Measurements from ENCODE around the gene WASF3. TPM values are rescaled to one million over a fixed set of nuclear protein-coding genes. Genes with fewer than 3 reads are reported as not detected.
"Not testable (repeated sequence)": the region's sequence is repeated elsewhere in the genome, so short reads cannot be mapped to it uniquely, and the experiment has no call there.

The WASF3 gene
- total RNA-seq, 1 experiment from 2014 or later, result 2.6 TPM

DNA sequence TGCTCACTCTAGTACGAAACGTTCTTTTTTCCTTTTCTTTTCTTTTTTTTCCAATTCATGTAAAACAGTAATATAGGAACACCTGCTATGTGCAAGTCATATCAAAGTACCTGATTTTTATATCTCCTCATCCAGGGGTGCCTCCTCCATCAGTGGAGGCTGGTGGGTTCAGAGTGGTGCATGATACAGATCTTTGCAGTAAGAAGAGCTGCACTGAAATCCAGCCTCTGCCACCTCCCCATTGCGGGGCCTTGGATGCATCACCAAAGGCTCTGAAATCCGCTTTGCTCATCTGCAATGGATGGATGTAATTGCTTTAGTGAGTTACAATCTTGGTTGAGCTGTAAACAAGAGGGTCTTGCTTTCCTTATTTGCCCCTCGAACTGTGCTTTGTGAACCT, 164.8 kb downstream of the WASF3 start:
- H3K79me2 ChIP-seq (ENCODE audit: low read length), result no peaks in the 10 kb centered on the region
- H3K4me3 ChIP-seq (ENCODE audit: low read length), result no peak overlapping the region
- H2AFZ ChIP-seq (ENCODE audit: low read length), result no peak overlapping the region
- DNase-seq (no peak), ATAC-seq (no peak)
- intact Hi-C loops (cut with micrococcal nuclease), result no loop called here
- POLR2A ChIA-PET (ENCODE audit: unreplicated experiment), result no interaction called here
- no peak overlapping the region for H3K4me2 ChIP-seq (ENCODE audit: low read length)
- no peaks in the 10 kb centered on the region for H4K20me1 ChIP-seq (ENCODE audit: low read length)
- BruUV-seq (replicated peaks), result no TSS peak
- peaks cover 36% of the 10 kb centered on the region for H3K27me3 ChIP-seq (ENCODE audit: low read length)
- CTCF ChIA-PET, result no interaction called here
- no peak overlapping the region for H3K9ac ChIP-seq (ENCODE audit: low read length)
- TF ChIP-seq, protein P1, sequence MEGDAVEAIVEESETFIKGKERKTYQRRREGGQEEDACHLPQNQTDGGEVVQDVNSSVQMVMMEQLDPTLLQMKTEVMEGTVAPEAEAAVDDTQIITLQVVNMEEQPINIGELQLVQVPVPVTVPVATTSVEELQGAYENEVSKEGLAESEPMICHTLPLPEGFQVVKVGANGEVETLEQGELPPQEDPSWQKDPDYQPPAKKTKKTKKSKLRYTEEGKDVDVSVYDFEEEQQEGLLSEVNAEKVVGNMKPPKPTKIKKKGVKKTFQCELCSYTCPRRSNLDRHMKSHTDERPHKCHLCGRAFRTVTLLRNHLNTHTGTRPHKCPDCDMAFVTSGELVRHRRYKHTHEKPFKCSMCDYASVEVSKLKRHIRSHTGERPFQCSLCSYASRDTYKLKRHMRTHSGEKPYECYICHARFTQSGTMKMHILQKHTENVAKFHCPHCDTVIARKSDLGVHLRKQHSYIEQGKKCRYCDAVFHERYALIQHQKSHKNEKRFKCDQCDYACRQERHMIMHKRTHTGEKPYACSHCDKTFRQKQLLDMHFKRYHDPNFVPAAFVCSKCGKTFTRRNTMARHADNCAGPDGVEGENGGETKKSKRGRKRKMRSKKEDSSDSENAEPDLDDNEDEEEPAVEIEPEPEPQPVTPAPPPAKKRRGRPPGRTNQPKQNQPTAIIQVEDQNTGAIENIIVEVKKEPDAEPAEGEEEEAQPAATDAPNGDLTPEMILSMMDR (conservative IDR thresholded peaks at IDR 0.05; ENCODE audit: low read depth, low read length), result no peak
- TF ChIP-seq EZH2phosphoT487 (IDR thresholded peaks at IDR 0.05; ENCODE audit: borderline replicate concordance, low read length), result no peak
- TF ChIP-seq EZH2 (IDR thresholded peaks at IDR 0.05; ENCODE audit: low read length, unreplicated experiment), result no peak
- no peaks in the 10 kb centered on the region for H3K9me3 ChIP-seq (ENCODE audit: low read length)
- H3F3A ChIP-seq (ENCODE audit: low read length, unreplicated experiment), result no peaks in the 10 kb centered on the region
- H3K36me3 ChIP-seq (ENCODE audit: low read depth, low read length), result no peaks in the 10 kb centered on the region
- H3K9me2 ChIP-seq (replicated peaks; ENCODE audit: low read length), result no peaks in the 10 kb centered on the region
- H3K4me1 ChIP-seq (ENCODE audit: insufficient read depth, low read length), result no peaks in the 10 kb centered on the region
- no peak overlapping the region for H3K27ac ChIP-seq (ENCODE audit: low read length)

DNA sequence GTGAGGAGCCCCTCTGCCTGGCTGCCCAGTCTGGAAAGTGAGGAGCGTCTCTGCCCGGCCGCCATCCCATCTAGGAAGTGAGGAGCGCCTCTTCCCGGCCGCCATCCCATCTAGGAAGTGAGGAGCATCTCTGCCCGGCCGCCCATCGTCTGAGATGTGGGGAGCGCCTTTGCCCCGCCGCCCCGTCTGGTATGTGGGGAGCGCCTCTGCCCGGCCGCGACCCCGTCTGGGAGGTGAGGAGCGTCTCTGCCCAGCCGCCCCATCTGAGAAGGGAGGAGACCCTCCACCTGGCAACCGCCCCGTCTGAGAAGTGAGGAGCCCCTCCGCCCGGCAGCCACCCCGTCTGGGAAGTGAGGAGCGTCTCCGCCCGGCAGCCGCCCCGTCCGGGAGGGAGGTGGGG, 166.1 kb downstream of the WASF3 start:
- DNase-seq; H3K4me2 ChIP-seq (ENCODE audit: low read length); BruUV-seq (replicated peaks); H3K9ac ChIP-seq (ENCODE audit: low read length); intact Hi-C loops (cut with micrococcal nuclease); H4K20me1 ChIP-seq (ENCODE audit: low read length); H3K9me3 ChIP-seq (ENCODE audit: low read length); H2AFZ ChIP-seq (ENCODE audit: low read length); H3K27ac ChIP-seq (ENCODE audit: low read length); POLR2A ChIA-PET (ENCODE audit: unreplicated experiment); H3K4me3 ChIP-seq (ENCODE audit: low read length); H3K79me2 ChIP-seq (ENCODE audit: low read length); CTCF ChIA-PET; ATAC-seq; H3F3A ChIP-seq (ENCODE audit: low read length, unreplicated experiment); H3K36me3 ChIP-seq (ENCODE audit: low read depth, low read length); H3K4me1 ChIP-seq (ENCODE audit: insufficient read depth, low read length); H3K9me2 ChIP-seq (replicated peaks; ENCODE audit: low read length): not testable (repeated sequence)
- peaks cover 36% of the 10 kb centered on the region for H3K27me3 ChIP-seq (ENCODE audit: low read length)

DNA sequence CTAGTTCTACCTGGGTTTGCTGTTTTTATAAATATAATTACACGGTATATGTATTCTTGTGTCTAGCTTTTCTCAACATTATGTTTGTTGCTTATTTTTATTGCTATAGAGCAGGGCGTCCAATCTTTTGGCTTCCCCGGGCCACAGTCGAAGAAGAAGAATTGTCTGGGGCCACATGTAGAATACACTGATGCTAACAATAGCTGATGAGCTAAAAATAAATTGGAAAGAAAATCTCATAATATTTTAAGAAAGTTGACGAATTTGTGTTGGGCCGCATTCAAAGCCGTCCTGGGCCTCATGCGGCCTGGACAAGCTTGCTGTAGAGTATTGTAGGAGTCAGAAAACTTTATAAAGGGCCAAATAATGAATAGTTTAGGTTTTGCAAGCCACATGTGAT, 169.2 kb downstream of the WASF3 start:
- Histone ChIP-seq H2AFZ (ENCODE audit: low read length) (no peak overlapping the region), H3K9me3 (ENCODE audit: low read length) (no peaks in the 10 kb centered on the region), H3K9me2 (replicated peaks; ENCODE audit: low read length) (no peaks in the 10 kb centered on the region), H3K4me2 (ENCODE audit: low read length) (no peak overlapping the region), H3K79me2 (ENCODE audit: low read length) (no peaks in the 10 kb centered on the region), H4K20me1 (ENCODE audit: low read length) (no peaks in the 10 kb centered on the region), H3K4me3 (ENCODE audit: low read length) (no peak overlapping the region), H3F3A (ENCODE audit: low read length, unreplicated experiment) (no peaks in the 10 kb centered on the region), H3K27ac (ENCODE audit: low read length) (no peak overlapping the region), H3K9ac (ENCODE audit: low read length) (no peak overlapping the region), H3K27me3 (ENCODE audit: low read length) (peaks cover 20% of the 10 kb centered on the region), H3K36me3 (ENCODE audit: low read depth, low read length) (no peaks in the 10 kb centered on the region), H3K4me1 (ENCODE audit: insufficient read depth, low read length) (no peaks in the 10 kb centered on the region)
- TF ChIP-seq, protein P1 (conservative IDR thresholded peaks at IDR 0.05; ENCODE audit: low read depth, low read length), result no peak
- no peak for TF ChIP-seq EZH2 (IDR thresholded peaks at IDR 0.05; ENCODE audit: low read length, unreplicated experiment)
- no peak for TF ChIP-seq EZH2phosphoT487 (IDR thresholded peaks at IDR 0.05; ENCODE audit: borderline replicate concordance, low read length)
- POLR2A ChIA-PET (ENCODE audit: unreplicated experiment), result no interaction called here
- intact Hi-C loops (cut with micrococcal nuclease), result no loop called here
- BruUV-seq (replicated peaks), result no TSS peak
- CTCF ChIA-PET, result no interaction called here
- DNase-seq, result no peak
- ATAC-seq, result no peak

Data from PC-3 (cell line).